Daoy (cell line): ENCODE results near the gene HSD17B4. TPM values are rescaled to one million over a fixed set of nuclear protein-coding genes. Genes with fewer than 3 reads are reported as not detected.
"Not testable (repeated sequence)": the region's sequence is repeated elsewhere in the genome, so short reads cannot be mapped to it uniquely, and the experiment has no call there.

Experiments
- DNase-seq: peaks from one replicate; pipeline ENCODE4 v3.0.0-alpha.2; 2015; ENCODE audit warnings: low read depth
- total RNA-seq: library from RNA; depleted of rRNA; stranded (reverse); fragments of >200 nt; shearing (Covaris generic); gene quantifications from 2 replicates; pipeline ENCODE4 v1.2.3, GENCODE V29; 2014

Gene HSD17B4
- total RNA-seq, 1 experiment from 2014 or later, result 193 TPM

DNA sequence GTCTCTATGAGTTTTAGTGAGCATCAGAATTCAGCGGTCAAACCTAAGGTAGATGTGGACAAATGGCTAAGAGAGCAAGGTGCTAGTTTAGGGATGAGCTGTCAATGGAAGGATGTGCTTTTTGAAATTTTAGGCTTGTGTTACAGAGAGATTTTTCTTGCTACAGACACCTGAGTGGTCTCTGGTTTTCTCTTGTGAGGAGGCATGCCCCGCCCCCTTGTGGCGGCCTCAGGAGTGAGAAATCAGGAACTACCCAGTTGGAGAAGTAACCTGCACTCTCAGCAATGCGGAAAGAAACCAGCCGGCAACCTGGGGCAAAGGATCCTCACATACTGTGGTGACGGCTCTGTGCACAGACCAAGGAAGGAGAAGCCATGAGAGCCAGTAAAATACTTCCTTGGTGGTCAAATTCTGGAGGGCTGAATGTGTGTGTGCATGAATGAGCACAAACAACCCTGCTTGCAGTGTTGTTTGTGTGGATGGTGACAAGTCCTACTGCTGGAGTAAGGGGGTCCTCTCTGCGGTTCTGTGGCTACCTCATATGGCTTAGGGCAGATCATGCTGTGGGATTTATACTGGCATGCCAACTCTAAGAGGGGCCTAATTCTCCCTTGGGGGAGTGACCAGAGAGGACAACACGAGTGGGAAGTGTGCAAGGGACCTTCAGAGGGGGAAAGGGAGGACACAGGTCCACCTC is 16.7 kb upstream of the HSD17B4 start:
- peak; percentile 54 for DNase-seq

DNA sequence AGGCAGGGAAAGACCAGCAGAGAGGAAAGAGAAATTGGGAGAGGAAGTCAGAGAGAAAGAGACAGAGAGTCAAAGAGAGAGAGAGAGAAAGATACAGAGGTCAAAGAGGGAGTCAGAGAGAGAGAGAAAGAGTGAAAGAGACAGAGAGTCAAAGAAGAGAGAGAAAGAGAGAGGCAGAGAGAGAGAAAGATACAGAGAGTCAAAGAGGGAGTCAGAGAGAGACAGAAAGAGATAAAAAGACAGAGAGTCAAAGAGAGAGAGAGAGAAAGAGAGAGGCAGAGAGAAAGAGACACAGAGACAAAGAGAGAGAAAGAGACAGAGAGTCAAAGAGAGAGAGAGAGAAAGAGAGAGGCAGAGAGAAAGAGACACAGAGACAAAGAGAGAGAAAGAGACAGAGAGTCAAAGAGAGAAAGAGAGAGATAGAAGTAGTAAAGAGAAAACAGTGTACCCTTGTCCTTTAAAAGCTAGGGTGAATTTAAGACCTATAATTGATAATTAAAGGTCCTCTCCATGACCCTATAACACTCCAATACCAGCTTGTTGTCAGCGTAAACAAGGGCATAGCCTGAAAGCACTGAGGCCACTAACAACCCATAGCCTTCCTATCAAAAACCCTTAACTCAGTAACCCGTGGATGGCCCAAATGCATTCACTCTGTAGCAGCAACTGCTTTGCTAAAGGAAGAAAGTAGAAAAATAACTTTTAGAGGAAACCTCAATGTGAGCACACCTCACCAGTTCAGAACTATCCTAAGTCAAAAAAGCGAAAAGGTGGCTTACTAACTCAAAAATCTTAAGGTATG is 14.3 kb upstream of the HSD17B4 start:
- DNase-seq, result not testable (repeated sequence)

DNA sequence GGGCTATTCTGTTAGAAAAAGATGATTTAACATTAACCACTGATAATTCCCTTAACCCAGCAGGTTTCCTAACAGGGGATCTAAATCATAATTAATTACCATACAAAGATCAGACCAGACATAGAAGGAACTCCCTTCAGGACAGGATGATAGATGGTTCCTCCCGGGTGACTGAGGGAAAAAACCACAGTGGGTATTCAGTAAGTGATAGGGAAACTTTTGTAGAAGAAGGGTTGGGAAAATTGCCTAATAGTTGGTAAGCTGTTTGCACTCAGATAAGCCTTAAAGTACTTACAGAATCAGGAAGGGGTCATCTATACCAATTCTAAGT is 13.7 kb upstream of the HSD17B4 start:
- DNase-seq, result not testable (repeated sequence)

DNA sequence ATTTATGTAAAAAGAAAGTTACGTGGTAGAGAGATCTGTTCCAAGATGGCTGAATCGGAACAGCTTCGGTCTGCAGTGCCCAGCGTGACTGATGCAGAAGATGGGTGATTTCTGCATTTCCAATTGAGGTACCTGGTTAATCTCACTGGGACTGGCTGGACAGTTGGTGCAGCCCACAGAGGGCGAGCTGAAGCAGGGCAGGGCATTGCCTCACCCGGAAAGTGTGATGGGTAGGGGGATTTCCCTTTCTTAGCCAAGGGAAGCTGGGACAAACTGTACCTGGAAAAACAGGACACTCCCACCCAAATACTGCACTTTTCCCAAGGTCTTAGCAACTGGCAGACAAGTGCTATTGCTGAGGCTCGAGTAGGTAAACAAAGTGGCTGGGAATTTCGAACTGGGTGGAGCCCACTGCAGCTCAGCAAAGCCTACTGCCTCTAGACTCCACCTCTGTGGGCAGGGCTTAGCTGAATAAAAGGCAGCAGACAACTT is 13.1 kb upstream of the HSD17B4 start:
- DNase-seq, result peak; percentile 10

DNA sequence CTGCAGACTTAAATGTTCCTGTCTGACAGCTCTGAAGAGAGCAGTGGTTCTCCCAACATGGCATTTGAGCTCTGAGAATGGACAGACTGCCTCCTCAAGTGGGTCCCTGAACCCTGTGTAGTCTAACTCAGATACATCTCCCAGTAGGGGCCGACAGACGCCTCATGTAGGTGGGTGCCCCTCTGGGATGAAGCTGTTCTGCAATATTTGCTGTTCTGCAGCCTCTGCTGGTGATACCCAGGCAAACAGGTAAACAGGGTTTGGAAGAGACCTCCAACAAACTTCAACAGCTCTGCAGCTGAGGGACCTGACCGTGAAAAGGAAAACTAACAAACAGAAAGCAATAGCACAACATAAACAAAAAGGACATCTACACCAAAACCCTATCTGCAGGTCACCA is 12.7 kb upstream of the HSD17B4 start:
- not testable (repeated sequence) for DNase-seq

DNA sequence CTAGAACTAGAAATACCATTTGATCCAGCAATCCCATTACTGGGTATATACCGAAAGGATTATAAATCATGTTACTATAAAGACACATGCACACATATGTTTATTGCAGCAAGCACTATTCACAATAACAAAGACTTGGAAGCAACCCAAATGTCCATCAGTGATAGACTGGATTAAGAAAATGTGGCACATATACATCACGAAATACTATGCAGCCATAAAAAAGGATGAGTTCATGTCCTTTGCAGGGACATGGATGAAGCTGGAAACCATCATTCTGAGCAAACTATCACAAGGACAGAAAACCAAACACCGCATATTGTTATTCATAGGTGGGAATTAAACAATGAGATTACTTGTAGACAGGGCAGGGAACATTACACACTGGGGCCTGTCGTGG is 7.7 kb upstream of the HSD17B4 start:
- not testable (repeated sequence) for DNase-seq

DNA sequence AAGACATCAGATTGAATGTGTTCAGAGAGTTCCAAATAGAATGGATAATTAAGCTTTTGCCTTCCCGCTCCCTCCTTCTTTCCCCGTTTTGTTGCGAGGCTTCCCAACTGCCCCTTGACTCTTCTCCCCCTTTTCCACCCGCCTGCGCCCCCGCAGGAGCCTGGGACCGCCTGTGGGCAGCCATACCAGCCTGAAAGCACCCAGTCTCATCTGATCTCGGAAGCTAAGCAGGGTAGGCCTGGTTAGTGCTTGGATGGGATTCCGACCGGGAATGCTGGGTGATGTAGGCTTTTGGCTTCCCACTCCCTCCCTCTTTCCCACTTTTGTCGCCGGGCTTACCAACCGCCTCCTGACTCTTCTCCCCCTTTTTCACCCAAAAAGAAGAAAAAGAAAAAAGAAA is 6.8 kb upstream of the HSD17B4 start:
- DNase-seq, result no peak

DNA sequence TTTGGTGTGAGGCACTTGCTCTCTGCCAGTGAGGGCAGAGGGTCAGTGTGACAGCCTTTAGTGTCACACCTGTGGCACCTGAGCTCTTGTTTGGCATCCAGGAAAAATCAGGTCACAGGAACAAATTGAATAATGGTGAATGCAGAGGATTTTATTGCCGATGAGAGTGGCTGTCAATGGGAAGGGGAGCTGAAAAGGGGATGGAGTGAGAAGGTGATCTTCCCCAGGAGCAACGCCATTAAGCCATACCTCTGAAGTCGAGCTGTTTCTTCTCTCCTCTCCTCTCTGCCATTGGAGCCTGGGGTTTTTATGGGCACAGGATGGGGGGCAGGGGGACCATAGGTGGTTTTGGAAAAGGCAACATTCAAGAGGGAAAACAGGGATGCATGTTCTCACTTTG is 2.4 kb upstream of the HSD17B4 start:
- DNase-seq, result no peak

DNA sequence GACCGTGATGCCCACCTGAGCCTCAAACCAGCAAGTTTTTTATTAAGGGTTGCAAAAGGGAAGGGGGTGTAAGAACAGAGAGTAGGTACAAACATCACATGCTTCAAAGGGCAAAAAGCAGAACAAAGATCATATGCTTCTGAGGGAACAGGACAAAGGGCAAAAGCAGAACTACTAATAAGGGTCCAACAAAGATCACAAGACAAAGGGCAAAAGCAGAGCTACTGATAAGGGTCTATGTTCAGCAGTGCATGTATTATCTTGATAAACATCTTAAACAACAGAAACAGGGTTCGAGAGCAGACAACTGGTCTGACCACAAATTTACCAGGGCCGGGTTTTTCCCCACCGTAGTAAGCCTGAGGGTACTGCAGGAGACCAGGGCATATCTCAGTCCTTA is 1.7 kb upstream of the HSD17B4 start:
- DNase-seq, result not testable (repeated sequence)

DNA sequence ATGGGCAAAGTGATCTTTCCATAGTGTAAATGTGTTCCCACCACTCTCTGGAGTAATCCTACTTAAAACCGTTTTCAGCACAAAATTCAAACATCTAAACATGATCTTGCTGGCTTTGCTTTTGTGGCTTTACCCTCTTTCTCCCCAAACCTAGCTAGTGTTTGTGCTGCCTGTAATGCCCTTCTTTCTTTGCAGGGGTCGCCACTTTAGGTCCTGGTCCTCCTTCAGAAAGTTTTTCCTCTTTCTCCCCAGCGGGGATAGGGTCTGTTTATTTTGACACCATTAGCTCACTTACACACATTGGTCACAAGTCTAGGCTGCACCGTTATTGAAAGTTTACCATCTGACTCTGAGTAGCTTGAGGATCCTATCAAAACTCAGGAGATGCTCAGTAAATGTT is 736 bp upstream of the HSD17B4 start:
- DNase-seq, result no peak

DNA sequence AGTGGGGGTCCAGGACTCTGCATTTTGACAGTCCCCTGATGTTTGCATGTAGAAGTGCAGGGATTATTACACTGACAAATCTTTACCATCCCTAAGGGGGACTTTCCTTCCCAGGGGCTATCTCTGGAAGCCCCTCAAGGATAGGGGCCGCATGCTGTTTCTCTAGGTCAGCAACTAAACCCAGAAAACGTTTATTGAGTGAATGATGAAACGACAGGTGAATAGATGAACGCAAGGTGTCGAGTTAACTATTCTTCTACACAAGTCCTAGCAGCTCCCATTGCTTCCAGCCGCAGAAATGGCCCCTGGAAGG is 281 bp upstream of the HSD17B4 start:
- DNase-seq, result no peak

DNA sequence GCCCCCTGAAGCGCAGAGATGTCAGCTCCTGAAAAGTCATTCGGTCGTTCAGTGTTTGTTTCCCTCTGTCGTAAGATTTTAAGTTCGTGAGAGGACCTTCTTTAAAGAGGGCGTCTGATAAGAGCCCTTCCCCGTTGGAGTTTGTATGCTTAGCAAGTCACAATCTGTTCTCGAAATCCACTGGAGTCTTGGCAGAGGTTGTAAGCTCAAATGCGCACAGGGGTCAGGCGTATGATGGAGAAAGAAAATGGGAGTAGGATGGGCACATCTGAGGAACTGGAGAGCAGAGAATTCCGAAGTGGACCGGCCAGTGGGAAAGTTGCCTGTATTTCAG is 710 bp downstream of the HSD17B4 start:
- DNase-seq, result no peak

DNA sequence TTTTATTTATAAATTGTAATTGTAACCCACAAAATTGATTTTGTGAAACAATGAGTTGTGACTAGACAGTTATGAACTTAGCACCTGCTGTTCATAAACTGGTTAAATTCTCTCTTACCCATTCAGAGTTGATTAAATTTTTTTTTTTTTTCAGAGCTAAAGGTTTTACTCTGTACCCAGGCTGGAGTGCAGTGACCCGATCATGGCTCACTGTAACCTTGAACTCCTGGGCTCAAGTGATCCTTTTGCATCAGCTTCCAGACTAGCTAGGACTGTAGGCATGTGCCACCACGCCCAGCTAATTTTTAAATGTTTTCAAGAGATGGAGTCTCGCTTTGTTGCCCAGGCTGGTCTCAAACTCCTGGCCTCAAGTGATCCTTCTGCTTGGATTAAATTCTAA is 1.9 kb downstream of the HSD17B4 start:
- no peak for DNase-seq

DNA sequence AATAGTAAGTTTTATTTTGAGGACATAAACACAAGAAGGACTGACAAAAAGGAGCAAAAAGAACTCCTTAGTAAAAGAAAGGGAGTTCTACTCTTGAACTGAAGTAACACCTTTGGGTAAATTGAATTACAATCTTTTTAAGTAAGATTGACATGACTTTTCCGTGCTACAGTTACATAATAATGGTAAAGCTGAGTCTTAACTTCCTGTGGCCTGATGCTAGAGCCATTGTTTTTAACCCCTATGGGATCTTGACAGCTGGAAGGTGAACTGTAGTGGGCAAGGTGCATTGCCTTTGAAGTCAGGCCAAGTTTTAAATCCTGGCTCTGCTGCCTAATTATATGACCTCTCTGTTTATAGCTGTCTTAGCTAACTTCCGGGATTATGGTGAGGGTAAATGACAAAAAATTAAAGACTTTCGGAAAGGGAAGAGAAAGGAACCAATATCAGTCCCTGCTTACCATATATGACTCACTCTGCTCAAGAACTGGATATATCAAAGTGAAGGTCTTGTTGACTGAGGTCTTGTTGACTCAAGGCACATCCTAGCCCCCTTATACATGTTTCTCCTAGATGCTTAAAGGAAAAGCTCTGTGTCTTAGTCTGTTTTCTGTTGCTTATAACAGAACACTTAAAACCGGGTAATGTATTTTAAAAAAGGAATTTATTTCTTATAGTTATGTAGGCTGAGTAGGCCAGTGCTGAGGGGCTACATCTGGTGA is 6.8 kb downstream of the HSD17B4 start:
- DNase-seq, result no peak

DNA sequence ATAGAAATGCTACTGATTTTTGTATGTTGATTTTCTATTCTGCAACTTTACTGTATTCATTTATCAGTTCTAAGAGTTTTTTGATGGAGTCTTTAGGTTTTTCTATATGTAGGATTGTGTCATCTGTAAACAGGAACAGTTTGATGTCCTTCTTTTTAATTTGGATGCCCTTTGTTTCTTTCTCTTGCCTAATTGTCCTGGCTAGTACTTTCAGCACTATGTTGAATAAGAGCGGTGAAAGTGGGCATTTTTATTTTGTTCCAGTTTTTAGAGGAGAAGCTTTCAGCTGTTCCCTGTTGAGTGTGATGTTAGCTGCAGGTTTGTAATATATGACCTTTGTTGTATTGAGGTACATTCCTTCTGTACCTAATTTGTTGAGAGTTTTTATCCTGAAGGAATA is 13.3 kb downstream of the HSD17B4 start:
- no peak for DNase-seq

DNA sequence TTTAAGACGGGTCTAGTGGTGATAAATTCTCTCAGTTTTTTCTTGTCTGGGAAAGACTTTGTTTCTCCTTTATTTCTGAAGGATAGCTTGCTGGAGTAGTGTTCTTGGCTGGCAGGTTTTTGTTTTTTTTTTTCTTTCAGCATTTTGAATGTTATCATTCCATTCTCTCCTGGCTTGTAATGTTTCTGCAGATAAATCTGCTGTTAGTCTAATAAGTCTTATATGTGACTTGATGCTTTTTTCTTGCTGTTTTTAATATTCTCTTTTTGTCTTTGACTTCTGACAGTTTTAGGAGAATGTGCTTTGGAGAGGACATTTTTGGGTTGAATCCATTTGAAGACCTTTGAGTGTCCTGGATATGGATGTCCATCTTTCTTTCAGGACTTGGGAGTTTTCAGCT is 16.0 kb downstream of the HSD17B4 start:
- no peak for DNase-seq

DNA sequence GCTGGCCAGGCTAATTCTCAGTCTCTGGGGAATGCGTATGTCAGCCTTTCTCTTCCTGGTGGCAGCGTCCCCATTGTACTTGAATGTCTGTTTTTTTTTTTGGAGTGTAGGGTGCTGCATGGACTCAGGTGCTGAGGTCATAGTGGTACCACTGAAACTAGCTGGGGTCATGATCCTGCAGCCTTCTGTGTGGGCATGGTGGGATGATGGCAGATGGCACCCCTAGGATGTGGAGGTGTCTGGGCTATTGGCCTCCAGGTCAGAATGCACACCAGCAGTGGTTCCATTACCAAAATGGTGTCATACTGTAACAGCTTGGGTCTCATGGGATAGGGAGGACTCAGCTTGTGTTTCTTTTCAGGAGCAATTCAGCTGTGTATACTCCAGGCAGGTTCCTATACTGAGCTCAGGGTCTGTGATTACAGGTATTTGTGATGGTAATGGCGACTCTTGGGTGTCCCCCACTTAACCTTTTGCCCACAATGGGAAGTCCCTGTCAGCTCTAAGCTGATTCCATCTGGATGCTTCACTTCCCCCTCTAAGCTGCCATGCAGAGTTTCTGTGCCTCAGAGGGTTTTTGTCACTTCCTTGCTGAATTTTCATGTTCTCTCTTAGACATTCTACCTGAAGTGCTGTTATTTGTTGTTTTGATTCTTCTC is 17.9 kb downstream of the HSD17B4 start:
- DNase-seq, result no peak

DNA sequence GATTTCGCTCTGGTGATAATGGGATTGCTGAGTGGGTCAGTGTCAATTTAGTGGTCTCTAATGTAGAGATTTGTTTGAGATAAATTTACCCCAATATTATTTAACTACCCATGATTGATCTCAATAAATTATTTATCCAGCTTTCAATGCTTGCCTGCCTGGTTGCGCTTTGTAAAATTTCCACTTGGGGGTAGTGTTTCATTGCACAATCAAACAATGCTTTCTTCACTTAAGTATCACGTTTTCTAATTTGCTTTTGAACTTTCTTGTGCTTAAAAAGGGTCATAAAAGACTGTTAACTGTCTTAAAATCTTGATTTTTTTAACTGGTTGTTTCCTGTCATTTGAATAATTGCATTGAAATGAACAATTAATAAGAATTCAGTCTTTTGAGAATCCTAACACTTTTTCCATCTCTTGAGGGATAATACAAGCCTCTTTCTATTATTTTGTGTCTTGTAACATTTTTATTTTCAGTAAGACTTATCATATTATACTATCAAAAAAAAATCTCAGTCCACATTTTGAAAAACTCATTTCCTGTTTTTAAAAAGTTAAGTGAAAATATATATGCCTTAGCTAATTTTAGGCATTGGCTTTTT is 18.7 kb downstream of the HSD17B4 start:
- DNase-seq, result peak; percentile 16

DNA sequence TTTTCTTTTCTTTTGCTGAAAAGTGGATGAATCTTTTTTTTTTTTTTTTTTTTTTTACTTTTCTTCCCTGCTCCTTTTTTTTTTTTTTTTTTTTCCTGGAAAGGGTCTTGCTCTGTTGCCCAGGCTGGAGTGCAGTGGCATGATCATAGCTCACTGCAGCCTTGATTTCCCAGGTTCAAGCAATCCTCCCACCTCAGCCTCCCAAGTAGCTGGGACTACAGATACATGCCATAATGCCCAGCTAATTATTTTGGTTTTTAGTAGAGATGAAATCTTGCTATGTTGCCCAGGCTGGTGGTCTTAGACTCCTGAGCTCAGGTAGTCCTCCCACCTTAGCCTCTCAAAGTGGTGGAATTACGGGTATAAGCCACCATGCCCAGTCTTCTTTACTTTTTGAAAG is 20.9 kb downstream of the HSD17B4 start:
- no peak for DNase-seq

DNA sequence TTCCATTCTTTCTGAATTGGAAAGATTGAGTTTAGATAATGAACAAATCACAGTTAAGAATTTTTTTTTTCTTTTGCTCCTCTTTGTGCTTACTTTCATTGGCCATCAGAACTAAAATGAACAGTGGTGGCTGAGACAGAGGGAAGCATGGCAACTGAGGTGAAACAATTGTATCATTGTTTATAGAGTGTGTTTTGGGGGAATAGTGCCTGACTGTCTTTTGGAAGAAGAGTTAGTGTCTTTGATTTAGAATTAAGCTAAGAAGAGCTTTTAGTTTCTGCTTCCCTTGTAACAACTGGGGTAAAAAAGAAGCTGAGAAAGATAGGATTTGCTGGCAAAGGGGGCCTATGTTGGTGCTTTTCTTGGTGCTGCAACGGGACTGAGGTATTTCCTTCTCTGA is 24.0 kb downstream of the HSD17B4 start:
- DNase-seq, result no peak

DNA sequence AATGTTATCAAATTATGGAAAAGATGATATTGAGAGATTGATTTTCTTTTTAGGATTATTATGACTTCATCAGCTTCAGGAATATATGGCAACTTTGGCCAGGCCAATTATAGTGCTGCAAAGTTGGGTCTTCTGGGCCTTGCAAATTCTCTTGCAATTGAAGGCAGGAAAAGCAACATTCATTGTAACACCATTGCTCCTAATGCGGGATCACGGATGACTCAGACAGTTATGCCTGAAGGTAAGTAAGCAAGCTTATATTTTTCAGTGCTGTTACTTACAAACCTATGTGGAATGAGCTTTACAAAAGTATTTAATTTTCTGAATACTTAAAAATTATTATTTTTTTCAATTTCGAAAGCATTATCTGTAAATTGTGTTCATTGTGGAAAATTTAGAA is 26.5 kb downstream of the HSD17B4 start:
- no peak for DNase-seq

DNA sequence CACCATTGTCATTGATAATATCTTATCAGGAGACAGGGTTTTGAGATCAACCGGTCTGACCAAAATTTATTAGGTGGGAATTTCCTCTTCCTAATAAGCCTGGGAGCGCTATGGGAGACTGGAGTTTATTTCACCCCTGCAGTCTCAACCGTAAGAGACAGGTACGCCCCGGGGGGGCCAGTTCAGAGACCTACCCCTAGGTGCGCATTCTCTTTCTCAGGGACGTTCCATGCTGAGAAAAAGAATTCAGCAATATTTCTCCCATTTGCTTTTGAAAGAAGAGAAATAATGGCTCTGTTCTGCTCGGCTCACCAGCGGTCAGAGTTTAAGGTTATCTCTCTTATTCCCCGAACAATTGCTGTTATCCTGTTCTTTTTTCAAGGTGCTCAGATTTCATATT is 28.3 kb downstream of the HSD17B4 start:
- DNase-seq, result not testable (repeated sequence)
